ENCODE data around the gene PLA2G4A.

Gene PLA2G4A

DNA sequence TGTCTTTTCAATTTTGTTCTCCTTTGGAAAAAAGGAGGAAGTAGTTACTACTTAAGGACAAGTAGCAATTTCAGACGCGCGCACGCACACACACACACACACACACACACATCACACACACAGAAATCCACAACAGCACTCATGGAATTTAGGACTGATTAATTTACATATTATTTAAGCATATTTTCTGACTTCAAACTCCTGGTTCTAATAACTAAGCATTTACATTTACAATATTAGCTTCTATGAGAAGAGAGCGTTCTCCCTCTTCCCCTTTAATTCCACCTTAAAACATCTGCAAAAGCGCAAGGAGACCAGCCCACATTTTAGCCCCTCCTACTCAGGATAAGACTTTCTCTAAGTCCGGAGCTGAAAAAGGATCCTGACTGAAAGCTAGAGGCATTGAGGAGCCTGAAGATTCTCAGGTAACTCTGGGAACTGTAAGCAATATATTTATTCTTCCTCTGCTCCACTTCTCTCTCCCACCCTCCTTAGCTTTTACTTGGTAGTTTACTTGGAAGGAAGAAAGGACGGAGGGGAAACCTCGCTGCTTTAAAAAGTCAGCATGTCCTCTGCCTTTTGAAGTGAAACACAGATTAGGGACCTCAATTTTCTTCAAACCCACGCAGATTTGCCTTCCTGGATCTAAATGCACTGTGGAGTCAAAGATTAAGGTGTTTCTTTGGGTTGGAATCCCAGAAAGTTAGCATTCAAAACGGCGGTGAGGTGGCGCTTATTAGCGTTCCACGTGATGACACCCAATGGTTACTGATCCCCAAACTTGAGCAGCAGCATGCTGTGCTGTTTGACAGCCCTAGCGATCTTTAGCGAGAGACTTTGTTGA is at the start of gene PLA2G4A:
Gene PLA2G4A (plus strand): TSS at position 339 of the 844 bp plus-strand sequence. CDS start 25,406 bp downstream, outside the sequence.
- H3K4me3 ChIP-seq (replicated peaks; ENCODE audit: low read depth, low read length), result peak within 1 kb of the TSS; percentile 97
- TF ChIP-seq CTCF (IDR thresholded peaks at IDR 0.05; ENCODE audit: low read length, missing control alignments), result no peak

GRCh38 chr1:186780076-186780475 is 48.7 kb upstream of the PLA2G4A start:
- H3K4me3 ChIP-seq (replicated peaks; ENCODE audit: low read depth, low read length), result no peak overlapping the region
- no peak for DNase-seq (ENCODE audit: low read depth)
- TF ChIP-seq CTCF (IDR thresholded peaks at IDR 0.05; ENCODE audit: low read length, missing control alignments), result no peak

More for the DNA sequence above, at the start of gene PLA2G4A:
- peak; percentile 85 for DNase-seq (ENCODE audit: low read depth)

GRCh38 chr1:186781730-186782129 is 47.0 kb upstream of the PLA2G4A start:
- TF ChIP-seq CTCF (IDR thresholded peaks at IDR 0.05; ENCODE audit: low read length, missing control alignments), result no peak
- H3K4me3 ChIP-seq (replicated peaks; ENCODE audit: low read depth, low read length), result no peak overlapping the region
- peak; percentile 44 for DNase-seq (ENCODE audit: low read depth)

- TF ChIP-seq CTCF (IDR thresholded peaks at IDR 0.05; ENCODE audit: low read length, missing control alignments), result no peak
- no peak for DNase-seq (ENCODE audit: low read depth)
- H3K4me3 ChIP-seq (replicated peaks; ENCODE audit: low read depth, low read length), result no peak overlapping the region
These were observed 46.0 kb upstream of the PLA2G4A start for GRCh38 chr1:186782791-186783190.

DNA sequence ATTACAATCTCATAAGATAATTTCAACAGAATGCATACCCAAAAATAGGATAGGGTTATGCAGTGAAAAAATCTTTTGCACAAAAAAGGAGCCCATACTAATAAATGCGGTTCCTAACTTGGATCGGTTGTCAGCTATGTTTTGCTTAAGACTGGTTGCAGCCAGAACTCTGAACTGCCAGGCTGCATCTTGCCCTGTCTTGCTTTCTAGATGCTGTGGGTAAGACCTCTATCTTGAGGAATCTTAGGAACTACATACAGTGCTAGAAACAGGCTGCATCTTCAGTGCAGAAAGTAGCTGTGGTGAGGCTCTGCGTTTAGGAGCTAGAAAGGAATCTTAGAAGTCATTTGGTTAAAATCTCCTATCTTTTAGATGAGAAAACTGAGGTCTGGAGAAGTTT is 45.6 kb upstream of the PLA2G4A start:
- DNase-seq (ENCODE audit: low read depth), result no peak
- no peak for TF ChIP-seq CTCF (IDR thresholded peaks at IDR 0.05; ENCODE audit: low read length, missing control alignments)
- no peak overlapping the region for H3K4me3 ChIP-seq (replicated peaks; ENCODE audit: low read depth, low read length)

DNA sequence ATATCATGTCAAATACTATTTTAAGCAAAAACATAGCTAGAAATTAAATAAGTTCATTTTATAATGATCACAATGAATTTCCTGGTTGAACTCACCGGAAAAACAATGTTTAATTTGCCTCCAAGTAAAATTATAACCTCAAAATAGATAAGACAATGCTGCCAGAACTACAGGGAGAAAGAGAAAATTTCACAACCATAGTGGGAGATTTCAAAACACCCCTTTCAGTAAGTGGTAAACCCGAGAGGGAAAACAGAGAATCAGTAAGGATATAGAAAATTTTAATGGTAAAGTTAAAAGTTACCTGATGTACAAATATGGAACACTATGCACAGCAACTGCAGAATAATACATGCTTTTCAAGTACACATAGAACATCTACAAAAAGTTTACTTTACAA is 43.2 kb upstream of the PLA2G4A start:
- no peak for TF ChIP-seq CTCF (IDR thresholded peaks at IDR 0.05; ENCODE audit: low read length, missing control alignments)
- H3K4me3 ChIP-seq (replicated peaks; ENCODE audit: low read depth, low read length), result no peak overlapping the region
- peak; percentile 74 for DNase-seq (ENCODE audit: low read depth)

DNA sequence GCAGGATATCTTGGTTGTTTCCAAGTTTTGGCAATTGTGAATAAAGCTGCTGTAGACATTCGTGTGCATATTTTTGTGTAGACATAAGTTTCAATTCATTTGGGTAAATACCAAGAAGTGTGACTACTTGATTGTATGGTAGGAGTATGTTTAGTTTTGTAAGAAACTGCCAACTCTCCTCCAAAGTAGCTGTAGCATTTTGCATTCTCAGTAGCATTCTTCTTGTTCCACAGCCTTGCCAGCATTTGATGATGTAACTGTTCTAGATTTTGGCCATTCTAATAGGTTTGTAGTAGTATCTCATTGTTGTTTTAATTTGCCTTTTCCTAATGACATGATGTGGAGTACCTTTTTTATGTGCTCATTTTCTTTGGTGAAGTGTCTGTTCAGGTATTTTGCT is 38.6 kb upstream of the PLA2G4A start:
- DNase-seq (ENCODE audit: low read depth), result peak; percentile 49
- H3K4me3 ChIP-seq (replicated peaks; ENCODE audit: low read depth, low read length), result no peak overlapping the region
- no peak for TF ChIP-seq CTCF (IDR thresholded peaks at IDR 0.05; ENCODE audit: low read length, missing control alignments)
